HepG2 (cell line): ENCODE measurements around the gene ARFGAP2. TPM values are rescaled to one million over a fixed set of nuclear protein-coding genes. Genes with fewer than 3 reads are reported as not detected.

Experiments used
- ARID3A ChIP-seq: IDR thresholded peaks from 2 replicates; pipeline ENCODE4 v1.6.1; 2012; ENCODE audit warnings: low read depth, low read length, improper control_type of control experiment
- CBX5 ChIP-seq: sonication (generic); formaldehyde crosslinking; IDR thresholded peaks from 2 replicates; pipeline ENCODE4 v1.4.0; 2020; ENCODE audit warnings: missing genetic modification reagents, borderline replicate concordance
- HDAC1 ChIP-seq: sonication (generic); formaldehyde crosslinking; IDR thresholded peaks from 2 replicates; pipeline ENCODE4 v1.5.1; 2020; ENCODE audit warnings: mild to moderate bottlenecking, missing genetic modification reagents
- HMGXB3 ChIP-seq: sonication (generic); formaldehyde crosslinking; IDR thresholded peaks from 2 replicates; pipeline ENCODE4 v1.4.0; 2020; ENCODE audit warnings: missing genetic modification reagents, borderline replicate concordance
- IRF2 ChIP-seq: IDR thresholded peaks from 2 replicates; pipeline ENCODE4 v1.6.1; 2018; ENCODE audit warnings: missing genetic modification reagents, missing compliant biosample characterization
- ISL2 ChIP-seq: sonication (generic); formaldehyde crosslinking; IDR thresholded peaks from 2 replicates; pipeline ENCODE4 v1.5.0; 2020; ENCODE audit warnings: missing genetic modification reagents
- NBN ChIP-seq: fragments of 450-650 bp; conservative IDR thresholded peaks from 2 replicates; pipeline ENCODE4 v1.6.1; 2017
- PHF8 ChIP-seq: sonication (generic); formaldehyde crosslinking; IDR thresholded peaks from 2 replicates; pipeline ENCODE4 v1.5.0; 2020; ENCODE audit warnings: missing genetic modification reagents
- TBL1XR1 ChIP-seq: fragments of 150-350 bp; IDR thresholded peaks from 2 replicates; pipeline ENCODE4 v1.6.1; 2014; ENCODE audit warnings: borderline replicate concordance, low read length; ENCODE audit not compliant: partially characterized antibody
- TRIM24 ChIP-seq: sonication (generic); formaldehyde crosslinking; IDR thresholded peaks from 2 replicates; pipeline ENCODE4 v1.8.0; 2022; ENCODE audit warnings: mild to moderate bottlenecking, missing genetic modification reagents
- XRCC5 ChIP-seq: fragments of 200-400 bp; formaldehyde crosslinking; optimal IDR thresholded peaks from 2 replicates; pipeline ENCODE3; 2017; ENCODE audit warnings: mild to moderate bottlenecking, low read length
- ZBTB25 ChIP-seq: IDR thresholded peaks from 2 replicates; pipeline ENCODE4 v1.6.1; 2018; ENCODE audit warnings: missing genetic modification reagents
- ZBTB39 ChIP-seq: sonication (generic); formaldehyde crosslinking; IDR thresholded peaks from 2 replicates; pipeline ENCODE4 v1.5.0; 2020; ENCODE audit warnings: missing genetic modification reagents
- ZC3H4 ChIP-seq: sonication (generic); formaldehyde crosslinking; IDR thresholded peaks from 2 replicates; pipeline ENCODE4 v1.4.0; 2020; ENCODE audit warnings: missing genetic modification reagents, borderline replicate concordance
- ZNF180 ChIP-seq: sonication (generic); formaldehyde crosslinking; IDR thresholded peaks from 2 replicates; pipeline ENCODE4 v1.4.0; 2020; ENCODE audit warnings: low read depth, missing genetic modification reagents, borderline replicate concordance
- ZNF33A ChIP-seq: sonication (generic); formaldehyde crosslinking; IDR thresholded peaks from 2 replicates; pipeline ENCODE4 v1.5.1; 2020; ENCODE audit warnings: missing genetic modification reagents, mild to moderate bottlenecking, moderate library complexity, borderline replicate concordance
- ZNF558 ChIP-seq: sonication (generic); formaldehyde crosslinking; IDR thresholded peaks from 2 replicates; pipeline ENCODE4 v1.9.0; 2022; ENCODE audit warnings: mild to moderate bottlenecking, missing genetic modification reagents, borderline replicate concordance
- ZNF776 ChIP-seq: sonication (generic); formaldehyde crosslinking; IDR thresholded peaks from 2 replicates; pipeline ENCODE4 v1.4.0; 2020; ENCODE audit warnings: mild to moderate bottlenecking, missing genetic modification reagents
- polyA plus RNA-seq, 8 experiments: library from polyadenylated mRNA; depleted of rRNA in 3 of 8; stranded (reverse) in 7 of 8; unstranded in 1 of 8; fragments of >200 nt; fragmentation: Illumina TruSeq in 4 of 8; extraction: Trizol in 4 of 8; gene quantifications; 2 replicates each; pipeline versions ENCODE4 v1.2.1 to v1.2.3, GENCODE V29; 2011 to 2016; ENCODE audit warnings: low read depth in 4 of 8, missing spikeins in 1 of 8, mixed read lengths in 1 of 8; ENCODE audit not compliant: insufficient read depth in 1 of 8
- total RNA-seq, 5 experiments: library from RNA; depleted of rRNA; stranded (reverse); fragments of >200 nt; fragmentation: Illumina TruSeq; extraction: Trizol; gene quantifications; 2 replicates each; pipeline ENCODE4 v1.2.3, GENCODE V29; 2016; ENCODE audit warnings: low read depth in 1 of 5

Gene ARFGAP2
- total and polyA plus RNA-seq, 2 of the 13 experiments (the other 11 are each of a cell fraction or from before 2014, with no cell fraction given): 32.3 to 75.3 TPM

GRCh38 chr11:47189100-47189834 is 12.6 kb upstream of the ARFGAP2 start (continued):
- no peak for TF ChIP-seq ZNF180
- TF ChIP-seq TBL1XR1: peak; percentile 72
- TF ChIP-seq ZBTB39 (CRISPR knock-in tag): peak; percentile 78; the same call in 1 of the 2 replicates
- no peak for TF ChIP-seq NBN
- TF ChIP-seq IRF2 (CRISPR knock-in tag): peak; percentile 96
- no peak for TF ChIP-seq ZNF33A (CRISPR knock-in tag)
- TF ChIP-seq PHF8: 0 out of 2 replicates have a peak, but pooled peaks have one; percentile 25
- peak; percentile 83; the same call in 1 of the 2 replicates for TF ChIP-seq TRIM24 (CRISPR knock-in tag)
- TF ChIP-seq HDAC1 (CRISPR knock-in tag): peak; percentile 81
- peak; percentile 10 for TF ChIP-seq XRCC5
- peak; percentile 62; the same call in 1 of the 2 replicates for TF ChIP-seq ISL2
- TF ChIP-seq ARID3A: peak; percentile 90
- peak; percentile 68; the same call in 1 of the 2 replicates for TF ChIP-seq ZBTB25 (CRISPR knock-in tag)
- no peak for TF ChIP-seq ZNF558
- no peak for TF ChIP-seq ZC3H4 (CRISPR knock-in tag)
- TF ChIP-seq ZNF776 (CRISPR knock-in tag): no peak
- TF ChIP-seq HMGXB3: peak; percentile 95
- no peak for TF ChIP-seq CBX5
